UCSD-AML1 (cell line): Measurements from ENCODE around the gene TGFA.

Source experiments
- DNase-seq: peaks from one replicate; lab custom pipeline; 2025; ENCODE audit not compliant: unreplicated experiment; lab: John Stamatoyannopoulos, UW

The TGFA gene

GRCh38 chr2:70523996-70524965, 29.3 kb downstream of the TGFA start:
- no peak for DNase-seq

GRCh38 chr2:70523672-70523995, 30.0 kb downstream of the TGFA start:
- DNase-seq: no peak

GRCh38 chr2:70522627-70523026, 31.0 kb downstream of the TGFA start:
- DNase-seq: no peak

- DNase-seq: no peak
Observed at GRCh38 chr2:70520825-70521224, 32.8 kb downstream of the TGFA start.

GRCh38 chr2:70519453-70519852, 34.2 kb downstream of the TGFA start:
- no peak for DNase-seq

GRCh38 chr2:70518557-70518956, 35.1 kb downstream of the TGFA start:
- no peak for DNase-seq

GRCh38 chr2:70517804-70518203, 35.8 kb downstream of the TGFA start:
- no peak for DNase-seq

GRCh38 chr2:70516596-70516995, 37.0 kb downstream of the TGFA start:
- no peak for DNase-seq

- DNase-seq: no peak
Observed at GRCh38 chr2:70515938-70516337, 37.7 kb downstream of the TGFA start.

GRCh38 chr2:70514612-70515055, 39.0 kb downstream of the TGFA start:
- no peak for DNase-seq

- no peak for DNase-seq
Observed at GRCh38 chr2:70513738-70514137, 39.9 kb downstream of the TGFA start.

GRCh38 chr2:70511971-70512729, 41.5 kb downstream of the TGFA start:
- DNase-seq: no peak

GRCh38 chr2:70510313-70510712, 43.3 kb downstream of the TGFA start:
- DNase-seq: no peak

GRCh38 chr2:70509565-70509964, 44.1 kb downstream of the TGFA start:
- DNase-seq: no peak

GRCh38 chr2:70508711-70509462, 44.7 kb downstream of the TGFA start:
- DNase-seq: no peak

GRCh38 chr2:70505613-70506391, 47.8 kb downstream of the TGFA start:
- DNase-seq: no peak

GRCh38 chr2:70504750-70505149, 48.9 kb downstream of the TGFA start:
- no peak for DNase-seq

GRCh38 chr2:70503896-70504295, 49.7 kb downstream of the TGFA start:
- no peak for DNase-seq

GRCh38 chr2:70501728-70502127, 51.9 kb downstream of the TGFA start:
- no peak for DNase-seq

- no peak for DNase-seq
Observed at GRCh38 chr2:70501215-70501614, 52.4 kb downstream of the TGFA start.

- DNase-seq: no peak
Observed at GRCh38 chr2:70499253-70499652, 54.4 kb downstream of the TGFA start.
